Fibroblast of pulmonary artery (primary cell): ENCODE measurements around the gene CDKL4.
"Not testable (repeated sequence)": the region's sequence is repeated elsewhere in the genome, so short reads cannot be mapped to it uniquely, and the experiment has no call there.

Experiments
- DNase-seq: peaks from one replicate; pipeline ENCODE4 v3.0.0-alpha.2; 2010; ENCODE audit warnings: low read depth
- H3K4me3 ChIP-seq: replicated peaks from 2 replicates; pipeline ENCODE4 v1.5.1; 2011; ENCODE audit warnings: low read depth, mild to moderate bottlenecking, control low read depth, low read length, moderate library complexity
- TF ChIP-seq, protein P1 (sequence below): IDR thresholded peaks from 2 replicates; pipeline ENCODE4 v1.5.1; 2011; ENCODE audit warnings: mild to moderate bottlenecking, control low read depth, low read length, inconsistent platforms; ENCODE audit errors: missing control alignments

The CDKL4 gene

GRCh38 chr2:39144416-39144815 is 99.4 kb downstream of the CDKL4 start:
- no peak for DNase-seq
- TF ChIP-seq, protein P1, sequence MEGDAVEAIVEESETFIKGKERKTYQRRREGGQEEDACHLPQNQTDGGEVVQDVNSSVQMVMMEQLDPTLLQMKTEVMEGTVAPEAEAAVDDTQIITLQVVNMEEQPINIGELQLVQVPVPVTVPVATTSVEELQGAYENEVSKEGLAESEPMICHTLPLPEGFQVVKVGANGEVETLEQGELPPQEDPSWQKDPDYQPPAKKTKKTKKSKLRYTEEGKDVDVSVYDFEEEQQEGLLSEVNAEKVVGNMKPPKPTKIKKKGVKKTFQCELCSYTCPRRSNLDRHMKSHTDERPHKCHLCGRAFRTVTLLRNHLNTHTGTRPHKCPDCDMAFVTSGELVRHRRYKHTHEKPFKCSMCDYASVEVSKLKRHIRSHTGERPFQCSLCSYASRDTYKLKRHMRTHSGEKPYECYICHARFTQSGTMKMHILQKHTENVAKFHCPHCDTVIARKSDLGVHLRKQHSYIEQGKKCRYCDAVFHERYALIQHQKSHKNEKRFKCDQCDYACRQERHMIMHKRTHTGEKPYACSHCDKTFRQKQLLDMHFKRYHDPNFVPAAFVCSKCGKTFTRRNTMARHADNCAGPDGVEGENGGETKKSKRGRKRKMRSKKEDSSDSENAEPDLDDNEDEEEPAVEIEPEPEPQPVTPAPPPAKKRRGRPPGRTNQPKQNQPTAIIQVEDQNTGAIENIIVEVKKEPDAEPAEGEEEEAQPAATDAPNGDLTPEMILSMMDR = no peak
- H3K4me3 ChIP-seq = no peak overlapping the region

- TF ChIP-seq, protein P1 = no peak
- DNase-seq = no peak
- H3K4me3 ChIP-seq = no peak overlapping the region
These were observed 100.7 kb downstream of the CDKL4 start for GRCh38 chr2:39142904-39143605.

GRCh38 chr2:39141334-39142271 is 102.2 kb downstream of the CDKL4 start:
- no peak overlapping the region for H3K4me3 ChIP-seq
- DNase-seq = no peak
- TF ChIP-seq, protein P1 = no peak

DNA sequence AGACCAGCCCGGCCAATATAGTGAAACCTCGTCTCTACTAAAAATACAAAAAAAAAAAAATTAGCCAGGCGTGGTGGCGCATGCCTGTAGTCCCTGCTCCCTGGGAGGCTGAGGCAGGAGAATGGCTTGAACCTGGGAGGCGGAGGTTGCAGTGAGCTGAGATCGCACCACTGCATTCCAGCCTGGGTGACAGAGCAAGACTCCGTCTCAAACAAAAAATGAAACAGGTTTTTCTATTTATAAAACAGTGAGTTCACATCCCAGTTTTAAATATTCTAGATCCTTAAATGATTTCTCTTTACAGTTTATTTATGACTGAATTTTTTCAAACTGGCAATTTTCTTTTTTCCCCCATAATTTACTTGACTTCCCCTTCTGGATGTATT is 102.8 kb downstream of the CDKL4 start:
- DNase-seq, H3K4me3 ChIP-seq: not testable (repeated sequence)

DNA sequence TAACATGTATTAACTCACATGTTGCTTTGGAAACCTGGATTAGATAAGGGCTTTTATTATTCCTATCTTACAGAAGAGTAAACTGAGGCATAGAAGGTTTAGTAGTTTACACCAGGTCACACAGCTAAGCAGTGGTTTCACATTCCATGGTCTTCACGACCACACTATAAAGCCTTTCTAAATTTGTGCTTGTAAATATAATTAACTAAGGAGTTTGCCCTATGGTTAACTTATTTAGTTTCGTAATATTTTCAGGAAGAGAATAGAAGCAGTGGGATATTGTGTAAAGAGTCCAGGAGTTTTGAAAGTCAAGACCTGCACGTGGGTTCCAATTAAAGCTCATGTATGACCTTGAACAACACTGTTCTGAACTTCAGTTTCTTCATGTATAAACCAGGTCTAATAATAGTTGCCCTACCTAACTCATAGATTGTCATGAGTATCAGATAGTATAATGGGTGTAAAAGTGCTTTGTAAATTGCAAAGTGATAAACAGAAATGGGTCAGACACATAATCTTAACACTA is 103.4 kb downstream of the CDKL4 start:
- no peak overlapping the region for H3K4me3 ChIP-seq

DNA sequence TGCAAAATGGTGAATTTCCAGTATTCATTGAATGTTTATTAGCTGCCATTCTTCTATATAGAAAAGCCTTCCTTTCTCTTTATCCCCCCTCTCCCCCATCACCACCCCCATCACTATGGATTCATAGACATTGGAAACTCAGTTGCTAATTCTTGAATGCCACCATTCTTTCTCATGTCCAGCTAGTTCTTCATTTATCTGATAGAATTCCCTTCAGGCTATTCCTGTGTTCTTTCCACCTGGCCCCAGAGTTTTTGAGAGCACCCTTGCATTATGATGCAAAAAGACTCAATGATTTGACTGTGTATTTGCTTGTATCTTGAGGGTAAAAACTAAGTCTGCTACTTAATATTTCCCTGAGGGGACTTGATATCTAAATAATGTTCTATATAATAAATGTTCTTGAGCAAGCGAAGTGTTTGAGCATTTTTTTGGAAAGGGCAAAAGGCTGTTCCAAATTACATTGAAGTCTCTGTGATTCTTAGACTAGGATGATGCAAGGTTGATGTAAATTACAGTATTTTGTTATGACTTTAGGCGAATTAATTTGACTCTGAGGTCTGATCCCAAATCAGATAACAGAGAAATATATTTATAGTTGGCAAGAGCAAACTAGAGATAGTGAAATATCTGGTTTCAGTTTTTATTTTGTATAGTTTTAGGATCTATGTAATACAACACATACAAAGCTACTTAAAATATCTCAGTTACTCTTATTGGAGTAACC is 104.1 kb downstream of the CDKL4 start:
- DNase-seq = no peak
- H3K4me3 ChIP-seq = no peak overlapping the region
- TF ChIP-seq, protein P1 = no peak

More for the DNA sequence above, 103.4 kb downstream of the CDKL4 start:
- no peak for DNase-seq
- TF ChIP-seq, protein P1 = no peak

- no peak for DNase-seq
- TF ChIP-seq, protein P1 = no peak
- no peak overlapping the region for H3K4me3 ChIP-seq
These were observed 104.9 kb downstream of the CDKL4 start for GRCh38 chr2:39138837-39139211.

DNA sequence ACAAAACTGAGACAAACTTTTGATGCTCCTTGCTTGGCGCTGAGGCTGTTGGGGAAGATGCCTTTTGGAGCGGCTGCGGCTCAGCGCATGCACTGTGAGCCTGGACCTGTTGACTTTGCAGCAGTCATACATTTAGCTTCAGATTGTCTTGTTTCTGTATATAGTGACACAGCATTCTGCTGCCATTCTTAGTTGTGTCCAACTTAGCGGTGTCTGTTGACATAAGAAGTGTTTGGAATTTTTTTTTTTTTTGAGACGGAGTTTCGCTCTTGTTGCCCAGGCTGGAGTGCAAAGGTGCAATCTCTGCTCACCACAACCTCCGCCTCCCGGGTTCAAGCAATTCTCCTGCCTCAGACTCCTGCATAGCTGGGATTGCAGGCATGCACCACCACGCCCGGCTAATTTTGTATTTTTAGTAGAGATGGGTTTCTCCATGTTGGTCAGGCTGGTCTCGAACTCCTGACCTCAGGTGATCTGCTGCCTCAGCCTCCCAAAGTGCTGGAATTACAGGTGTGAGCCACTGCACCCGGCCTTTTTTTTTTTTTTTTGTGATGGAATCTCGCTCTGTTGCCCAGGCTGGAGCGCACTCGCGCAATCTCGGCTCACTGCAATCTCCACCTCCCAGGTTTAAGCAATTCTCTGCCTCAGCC is 105.5 kb downstream of the CDKL4 start:
- DNase-seq = not testable (repeated sequence)

More for the DNA sequence above, 105.5 kb downstream of the CDKL4 start:
- not testable (repeated sequence) for H3K4me3 ChIP-seq
